PC-3 (cell line): ENCODE measurements around the gene KSR1. TPM values are rescaled to one million over a fixed set of nuclear protein-coding genes. Genes with fewer than 3 reads are reported as not detected.

ENCODE experiments used
- ATAC-seq: fragments of 200-7000 bp; cut with Tn5 transposase; 2 replicates; pipeline ENCODE4 v1.9.1; 2020; ENCODE audit warnings: mild to moderate bottlenecking, moderate library complexity
- BruUV-seq: library from RNA; stranded (reverse); fragments of 400-500 nt; replicated peaks from 2 replicates; lab custom pipeline; 2021; lab: Mats Ljungman, UMichigan
- CTCF ChIA-PET: fragments of 300-600 bp; sonication (Branson Sonifier 250); formaldehyde crosslinking; loops from one replicate; lab custom pipeline; 2022; ENCODE audit warnings: antibody characterized with exemption; lab: Charles Lee
- POLR2A ChIA-PET: fragments of 300-600 bp; sonication (Branson Sonifier 250); formaldehyde crosslinking; loops from one replicate; lab custom pipeline; 2022; ENCODE audit warnings: antibody characterized with exemption; ENCODE audit not compliant: unreplicated experiment; lab: Charles Lee
- DNase-seq: peaks from one replicate; pipeline ENCODE4 v3.0.0-alpha.2; 2015
- H2AFZ ChIP-seq: fragments of 300-600 bp; sonication (generic); 2 replicates; pipeline ENCODE4 v1.6.0; 2016; ENCODE audit warnings: antibody characterized with exemption, low read length
- H3F3A ChIP-seq: fragments of 300-600 bp; sonication (generic); one replicate; pipeline ENCODE4 v1.6.0; 2017; ENCODE audit warnings: antibody characterized with exemption, low read length, control low read depth, mild to moderate bottlenecking; ENCODE audit not compliant: unreplicated experiment
- H3K27ac ChIP-seq: fragments of 300-600 bp; sonication (generic); 2 replicates; pipeline ENCODE4 v1.5.1; 2016; ENCODE audit warnings: mild to moderate bottlenecking, low read length
- H3K27me3 ChIP-seq: fragments of 300-600 bp; sonication (generic); 2 replicates; pipeline ENCODE4 v1.6.1; 2016; ENCODE audit warnings: low read length, mixed read lengths
- H3K36me3 ChIP-seq: fragments of 300-600 bp; sonication (generic); 2 replicates; pipeline ENCODE4 v1.6.1; 2016; ENCODE audit warnings: low read depth, mixed run types, low read length, mixed read lengths
- H3K4me1 ChIP-seq: fragments of 300-600 bp; sonication (generic); 2 replicates; pipeline ENCODE4 v1.5.1; 2016; ENCODE audit warnings: low read length; ENCODE audit not compliant: insufficient read depth
- H3K4me2 ChIP-seq: fragments of 300-600 bp; sonication (generic); 2 replicates; pipeline ENCODE4 v1.6.0; 2016; ENCODE audit warnings: low read length
- H3K4me3 ChIP-seq: fragments of 300-600 bp; sonication (generic); 2 replicates; pipeline ENCODE4 v1.5.1; 2016; ENCODE audit warnings: mild to moderate bottlenecking, low read length, mixed read lengths
- H3K79me2 ChIP-seq: fragments of 300-600 bp; sonication (generic); 2 replicates; pipeline ENCODE4 v1.6.1; 2017; ENCODE audit warnings: low read length, mixed read lengths
- H3K9ac ChIP-seq: fragments of 300-600 bp; sonication (generic); 2 replicates; pipeline ENCODE4 v1.6.0; 2016; ENCODE audit warnings: mild to moderate bottlenecking, low read length
- H3K9me2 ChIP-seq: fragments of 300-600 bp; sonication (generic); replicated peaks from 2 replicates; pipeline ENCODE4 v1.6.1; 2016; ENCODE audit warnings: mixed run types, low read length, mixed read lengths
- H3K9me3 ChIP-seq: fragments of 300-600 bp; sonication (generic); 2 replicates; pipeline ENCODE4 v1.6.1; 2016; ENCODE audit warnings: low read length, mixed read lengths
- H4K20me1 ChIP-seq: fragments of 300-600 bp; sonication (generic); 2 replicates; pipeline ENCODE4 v1.6.1; 2016; ENCODE audit warnings: low read length, mixed read lengths
- EZH2 ChIP-seq: fragments of 300-600 bp; sonication (generic); IDR thresholded peaks from one replicate; pipeline ENCODE4 v1.6.1; 2017; ENCODE audit warnings: antibody characterized with exemption, mild to moderate bottlenecking, low read length; ENCODE audit not compliant: unreplicated experiment
- EZH2phosphoT487 ChIP-seq: fragments of 300-600 bp; sonication (generic); IDR thresholded peaks from 2 replicates; pipeline ENCODE4 v1.6.1; 2018; ENCODE audit warnings: mild to moderate bottlenecking, antibody characterized with exemption, low read length, borderline replicate concordance
- intact Hi-C: fragments of 100-400 bp; cut with micrococcal nuclease; formaldehyde crosslinking; loops from 2 replicates; pipeline ENCODE4 v1.9.0; 2023
- total RNA-seq: library from RNA; depleted of rRNA; stranded (reverse); fragments of >200 nt; gene quantifications from 2 replicates; pipeline ENCODE4 v1.2.3, GENCODE V29; 2014
- TF ChIP-seq, protein P1 (sequence below): fragments of 300-600 bp; sonication (generic); conservative IDR thresholded peaks from 2 replicates; pipeline ENCODE4 v1.5.1; 2017; ENCODE audit warnings: antibody characterized with exemption, low read depth, mild to moderate bottlenecking, low read length

The KSR1 gene
- total RNA-seq, 1 experiment from 2014 or later: 1.0 TPM

- no TSS peak for BruUV-seq
Observed at GRCh38 chr17:27531469-27531961, 75.3 kb downstream of the KSR1 start.

GRCh38 chr17:27532269-27533263 lies 76.3 kb downstream of the KSR1 start:
- ATAC-seq: no peak

More at GRCh38 chr17:27531469-27531961, 75.3 kb downstream of the KSR1 start:
- H3K4me2 ChIP-seq: no peak overlapping the region
- no peaks in the 10 kb centered on the region for H3K9me2 ChIP-seq
- no peak overlapping the region for H3K27ac ChIP-seq
- DNase-seq (no peak), ATAC-seq (no peak)
- no peaks in the 10 kb centered on the region for H3K9me3 ChIP-seq
- H3F3A ChIP-seq: no peaks in the 10 kb centered on the region
- H4K20me1 ChIP-seq: no peaks in the 10 kb centered on the region
- H3K36me3 ChIP-seq: no peaks in the 10 kb centered on the region
- no peak overlapping the region for H3K4me3 ChIP-seq
- intact Hi-C loops: no loop called here
- ChIA-PET CTCF (no interaction called here), POLR2A (no interaction called here)
- H3K9ac ChIP-seq: no peak overlapping the region
- H3K27me3 ChIP-seq: no peaks in the 10 kb centered on the region
- 0 out of 2 replicates have a peak, but pooled peaks cover 5% of the 10 kb centered on the region for H3K4me1 ChIP-seq
- H3K79me2 ChIP-seq: no peaks in the 10 kb centered on the region
- no peak for TF ChIP-seq EZH2phosphoT487
- TF ChIP-seq EZH2: no peak
- TF ChIP-seq, protein P1, sequence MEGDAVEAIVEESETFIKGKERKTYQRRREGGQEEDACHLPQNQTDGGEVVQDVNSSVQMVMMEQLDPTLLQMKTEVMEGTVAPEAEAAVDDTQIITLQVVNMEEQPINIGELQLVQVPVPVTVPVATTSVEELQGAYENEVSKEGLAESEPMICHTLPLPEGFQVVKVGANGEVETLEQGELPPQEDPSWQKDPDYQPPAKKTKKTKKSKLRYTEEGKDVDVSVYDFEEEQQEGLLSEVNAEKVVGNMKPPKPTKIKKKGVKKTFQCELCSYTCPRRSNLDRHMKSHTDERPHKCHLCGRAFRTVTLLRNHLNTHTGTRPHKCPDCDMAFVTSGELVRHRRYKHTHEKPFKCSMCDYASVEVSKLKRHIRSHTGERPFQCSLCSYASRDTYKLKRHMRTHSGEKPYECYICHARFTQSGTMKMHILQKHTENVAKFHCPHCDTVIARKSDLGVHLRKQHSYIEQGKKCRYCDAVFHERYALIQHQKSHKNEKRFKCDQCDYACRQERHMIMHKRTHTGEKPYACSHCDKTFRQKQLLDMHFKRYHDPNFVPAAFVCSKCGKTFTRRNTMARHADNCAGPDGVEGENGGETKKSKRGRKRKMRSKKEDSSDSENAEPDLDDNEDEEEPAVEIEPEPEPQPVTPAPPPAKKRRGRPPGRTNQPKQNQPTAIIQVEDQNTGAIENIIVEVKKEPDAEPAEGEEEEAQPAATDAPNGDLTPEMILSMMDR: no peak
- no peak overlapping the region for H2AFZ ChIP-seq

More at GRCh38 chr17:27532269-27533263, 76.3 kb downstream of the KSR1 start:
- H3K27ac ChIP-seq: no peak overlapping the region
- no peak overlapping the region for H3K4me2 ChIP-seq
- H2AFZ ChIP-seq: no peak overlapping the region
- no peaks in the 10 kb centered on the region for H3K9me3 ChIP-seq
- no peaks in the 10 kb centered on the region for H3K36me3 ChIP-seq
- BruUV-seq: no TSS peak
- no peaks in the 10 kb centered on the region for H4K20me1 ChIP-seq
- 0 out of 2 replicates have a peak, but pooled peaks cover 5% of the 10 kb centered on the region for H3K4me1 ChIP-seq
- CTCF ChIA-PET: no interaction called here
- no peaks in the 10 kb centered on the region for H3F3A ChIP-seq
- no peak overlapping the region for H3K9ac ChIP-seq
- POLR2A ChIA-PET: no interaction called here
- intact Hi-C loops: no loop called here
- H3K9me2 ChIP-seq: no peaks in the 10 kb centered on the region
- DNase-seq: no peak
- H3K4me3 ChIP-seq: no peak overlapping the region
- H3K79me2 ChIP-seq: no peaks in the 10 kb centered on the region
- TF ChIP-seq, protein P1: no peak
- TF ChIP-seq EZH2phosphoT487: no peak
- no peaks in the 10 kb centered on the region for H3K27me3 ChIP-seq
